OCI-LY3 (cell line): ENCODE measurements around the gene DCT.
"Not testable (repeated sequence)": the region's sequence is repeated elsewhere in the genome, so short reads cannot be mapped to it uniquely, and the experiment has no call there.

ENCODE experiments used
- H2AFZ ChIP-seq: fragments of 200-600, 300-600 bp; shearing (Covaris generic); 2 replicates; pipeline ENCODE4 v1.6.0; 2014; ENCODE audit warnings: antibody characterized with exemption, low read depth, low read length
- H3K27ac ChIP-seq: fragments of 200-600, 300-600 bp; sonication (generic); 2 replicates; pipeline ENCODE4 v1.5.1; 2014; ENCODE audit warnings: mild to moderate bottlenecking, low read length, moderate library complexity, mixed read lengths
- H3K27me3 ChIP-seq: fragments of 200-600, 300-600 bp; sonication (generic); 2 replicates; pipeline ENCODE4 v1.6.1; 2014; ENCODE audit warnings: low read depth, low read length, mixed read lengths
- H3K36me3 ChIP-seq: fragments of 200-600, 300-600 bp; sonication (generic); replicated peaks from 2 replicates; pipeline ENCODE3; 2014; ENCODE audit warnings: low read depth, low read length, mixed read lengths
- H3K4me1 ChIP-seq: fragments of 300-600, 200-600 bp; sonication (generic); 2 replicates; pipeline ENCODE4 v1.6.1; 2014; ENCODE audit warnings: low read length, mixed read lengths
- H3K4me2 ChIP-seq: fragments of 200-600, 300-600 bp; sonication (generic); 2 replicates; pipeline ENCODE4 v1.6.1; 2014; ENCODE audit warnings: low read length, mixed read lengths
- H3K4me3 ChIP-seq: fragments of 300-600, 200-600 bp; sonication (generic); 2 replicates; pipeline ENCODE4 v1.5.1; 2014; ENCODE audit warnings: antibody characterized with exemption, mild to moderate bottlenecking, low read length, moderate library complexity
- H3K79me2 ChIP-seq: fragments of 300-600, 200-600 bp; shearing (Covaris generic); 2 replicates; pipeline ENCODE4 v1.6.1; 2014; ENCODE audit warnings: mild to moderate bottlenecking, low read length, mixed read lengths
- H3K9ac ChIP-seq: fragments of 300-600, 200-600 bp; shearing (Covaris generic); 2 replicates; pipeline ENCODE4 v1.6.0; 2014; ENCODE audit warnings: mild to moderate bottlenecking, low read length, moderate library complexity
- H3K9me3 ChIP-seq: fragments of 200-600, 300-600 bp; shearing (Covaris generic); 2 replicates; pipeline ENCODE4 v1.6.1; 2014; ENCODE audit warnings: low read length, mixed read lengths; ENCODE audit not compliant: insufficient read depth
- H4K20me1 ChIP-seq: fragments of 200-600, 300-600 bp; sonication (generic); 2 replicates; pipeline ENCODE4 v1.6.1; 2016; ENCODE audit warnings: low read length, mixed read lengths; ENCODE audit not compliant: insufficient read depth
- CTCF ChIP-seq: fragments of 200-600, 300-600 bp; sonication (generic); IDR thresholded peaks from 2 replicates; pipeline ENCODE4 v1.5.1; 2014; ENCODE audit warnings: antibody characterized with exemption, low read length, low read depth
- EZH2phosphoT487 ChIP-seq: fragments of 200-600 bp; shearing (Covaris generic); IDR thresholded peaks from 2 replicates; pipeline ENCODE4 v1.6.1; 2018; ENCODE audit warnings: antibody characterized with exemption, mixed run types, low read depth

DCT gene

GRCh38 chr13:94505730-94506129 lies 26.2 kb upstream of the DCT start:
- Histone ChIP-seq H3K4me2 (no peak overlapping the region), H3K4me3 (no peak overlapping the region), H2AFZ (no peak overlapping the region), H3K79me2 (no peaks in the 10 kb centered on the region), H3K9me3 (no peaks in the 10 kb centered on the region), H3K36me3 (no peaks in the 10 kb centered on the region), H3K9ac (no peak overlapping the region), H3K27ac (no peak overlapping the region), H3K27me3 (no peaks in the 10 kb centered on the region), H4K20me1 (no peaks in the 10 kb centered on the region), H3K4me1 (peaks cover 9% of the 10 kb centered on the region)
- no peak for TF ChIP-seq EZH2phosphoT487
- TF ChIP-seq CTCF = no peak

GRCh38 chr13:94503851-94504250 lies 24.4 kb upstream of the DCT start:
- TF ChIP-seq CTCF (no peak), EZH2phosphoT487 (no peak)
- Histone ChIP-seq H3K9me3 (no peaks in the 10 kb centered on the region), H3K4me1 (peaks cover 8% of the 10 kb centered on the region), H4K20me1 (no peaks in the 10 kb centered on the region), H3K36me3 (no peaks in the 10 kb centered on the region), H3K4me2 (no peak overlapping the region), H2AFZ (no peak overlapping the region), H3K79me2 (no peaks in the 10 kb centered on the region), H3K27ac (no peak overlapping the region), H3K4me3 (no peak overlapping the region), H3K27me3 (no peaks in the 10 kb centered on the region), H3K9ac (no peak overlapping the region)

- H3K27ac ChIP-seq, H3K4me1 ChIP-seq, H2AFZ ChIP-seq, H3K27me3 ChIP-seq, H3K9ac ChIP-seq, H4K20me1 ChIP-seq, H3K36me3 ChIP-seq, H3K9me3 ChIP-seq, H3K4me3 ChIP-seq, H3K4me2 ChIP-seq, H3K79me2 ChIP-seq: not testable (repeated sequence)
Measured at GRCh38 chr13:94498831-94499230, 19.3 kb upstream of the DCT start.

GRCh38 chr13:94495806-94496205 lies 16.3 kb upstream of the DCT start:
- Histone ChIP-seq H3K36me3 (no peaks in the 10 kb centered on the region), H3K27me3 (no peaks in the 10 kb centered on the region), H3K4me3 (no peak overlapping the region), H2AFZ (no peak overlapping the region), H3K4me2 (no peak overlapping the region), H3K9ac (no peak overlapping the region), H4K20me1 (no peaks in the 10 kb centered on the region), H3K27ac (no peak overlapping the region), H3K4me1 (no peaks in the 10 kb centered on the region), H3K79me2 (no peaks in the 10 kb centered on the region), H3K9me3 (0 out of 2 replicates have a peak, but pooled peaks cover 3% of the 10 kb centered on the region)
- TF ChIP-seq EZH2phosphoT487 (no peak), CTCF (no peak)

- Histone ChIP-seq H3K36me3 (no peaks in the 10 kb centered on the region), H3K9ac (no peak overlapping the region), H3K79me2 (no peaks in the 10 kb centered on the region), H3K27me3 (no peaks in the 10 kb centered on the region), H3K4me2 (no peak overlapping the region), H2AFZ (no peak overlapping the region), H3K4me3 (no peak overlapping the region), H4K20me1 (no peaks in the 10 kb centered on the region), H3K9me3 (0 out of 2 replicates have a peak, but pooled peaks cover 3% of the 10 kb centered on the region), H3K27ac (no peak overlapping the region), H3K4me1 (no peaks in the 10 kb centered on the region)
- TF ChIP-seq CTCF = no peak
Measured at GRCh38 chr13:94494026-94494425, 14.5 kb upstream of the DCT start.
